Measurements from ENCODE around the gene SYK.

Gene SYK

GRCh38 chr9:90846770-90847419 lies 45.3 kb downstream of the SYK start:
- no peak for TF ChIP-seq ZFX (IDR thresholded peaks at IDR 0.05; ENCODE audit: borderline replicate concordance)
- TF ChIP-seq CTCF (IDR thresholded peaks at IDR 0.05) = no peak

GRCh38 chr9:90847971-90848370 lies 46.4 kb downstream of the SYK start:
- no peak overlapping the region for H3K27ac ChIP-seq
- TF ChIP-seq ZFX (IDR thresholded peaks at IDR 0.05; ENCODE audit: borderline replicate concordance) = no peak
- TF ChIP-seq CTCF (IDR thresholded peaks at IDR 0.05) = no peak

More at GRCh38 chr9:90846770-90847419, 45.3 kb downstream of the SYK start:
- no peak overlapping the region for H3K27ac ChIP-seq

GRCh38 chr9:90848866-90849265 lies 47.2 kb downstream of the SYK start:
- no peak for TF ChIP-seq ZFX (IDR thresholded peaks at IDR 0.05; ENCODE audit: borderline replicate concordance)
- no peak for TF ChIP-seq CTCF (IDR thresholded peaks at IDR 0.05)
- no peak overlapping the region for H3K27ac ChIP-seq

GRCh38 chr9:90851444-90851843 lies 49.8 kb downstream of the SYK start:
- H3K27ac ChIP-seq = no peak overlapping the region
- TF ChIP-seq ZFX (IDR thresholded peaks at IDR 0.05; ENCODE audit: borderline replicate concordance) (no peak), CTCF (IDR thresholded peaks at IDR 0.05) (no peak)

GRCh38 chr9:90853945-90854344 lies 52.3 kb downstream of the SYK start:
- no peak overlapping the region for H3K27ac ChIP-seq

GRCh38 chr9:90854637-90855175 lies 53.1 kb downstream of the SYK start:
- no peak overlapping the region for H3K27ac ChIP-seq
- no peak for TF ChIP-seq ZFX (IDR thresholded peaks at IDR 0.05; ENCODE audit: borderline replicate concordance)
- no peak for TF ChIP-seq CTCF (IDR thresholded peaks at IDR 0.05)

More at GRCh38 chr9:90853945-90854344, 52.3 kb downstream of the SYK start:
- no peak for TF ChIP-seq CTCF (IDR thresholded peaks at IDR 0.05)
- no peak for TF ChIP-seq ZFX (IDR thresholded peaks at IDR 0.05; ENCODE audit: borderline replicate concordance)

GRCh38 chr9:90855208-90855902 lies 53.7 kb downstream of the SYK start:
- no peak for TF ChIP-seq ZFX (IDR thresholded peaks at IDR 0.05; ENCODE audit: borderline replicate concordance)
- no peak for TF ChIP-seq CTCF (IDR thresholded peaks at IDR 0.05)
- H3K27ac ChIP-seq = no peak overlapping the region
